Skin of body (tissue), 2 donors: ENCODE data around the gene ADGRB2. TPM values are rescaled to one million over a fixed set of nuclear protein-coding genes. Genes with fewer than 3 reads are reported as not detected.
A peak's percentile ranks its signal among the peaks of the same experiment; 100 is the strongest.

Experiments
- DNase-seq: peaks from one replicate; lab custom pipeline; 2025; lab: John Stamatoyannopoulos, UW
- total RNA-seq: library from RNA; depleted of rRNA; stranded (reverse); fragments of >200 nt; gene quantifications from one replicate; pipeline ENCODE4 v1.2.3, GENCODE V29; 2014

ADGRB2 gene
- total RNA-seq, 1 donor from 2014 or later = 9.4 TPM

GRCh38 chr1:31765516-31765915, 1.4 kb upstream of the ADGRB2 start:
- no peak for DNase-seq

- DNase-seq = no peak
Observed at GRCh38 chr1:31765041-31765467, 914 bp upstream of the ADGRB2 start.

- DNase-seq = no peak
Observed at GRCh38 chr1:31763671-31764311, 349 bp downstream of the ADGRB2 start.

GRCh38 chr1:31762726-31763670, 1.1 kb downstream of the ADGRB2 start:
- no peak for DNase-seq

GRCh38 chr1:31762323-31762722, 1.8 kb downstream of the ADGRB2 start:
- no peak for DNase-seq

- no peak for DNase-seq
Observed at GRCh38 chr1:31761883-31762282, 2.3 kb downstream of the ADGRB2 start.

GRCh38 chr1:31760471-31761470, 3.4 kb downstream of the ADGRB2 start:
- DNase-seq = peak; percentile 58

GRCh38 chr1:31759298-31760023, 4.7 kb downstream of the ADGRB2 start:
- no peak for DNase-seq

GRCh38 chr1:31758823-31759222, 5.3 kb downstream of the ADGRB2 start:
- DNase-seq = no peak

GRCh38 chr1:31757989-31758388, 6.2 kb downstream of the ADGRB2 start:
- DNase-seq = no peak

- no peak for DNase-seq
Observed at GRCh38 chr1:31757204-31757679, 6.9 kb downstream of the ADGRB2 start.

- DNase-seq = no peak
Observed at GRCh38 chr1:31756578-31756977, 7.6 kb downstream of the ADGRB2 start.

- no peak for DNase-seq
Observed at GRCh38 chr1:31755850-31756492, 8.2 kb downstream of the ADGRB2 start.

- no peak for DNase-seq
Observed at GRCh38 chr1:31755197-31755611, 8.9 kb downstream of the ADGRB2 start.

GRCh38 chr1:31754397-31754796, 9.7 kb downstream of the ADGRB2 start:
- no peak for DNase-seq

- DNase-seq = peak; percentile 23
Observed at GRCh38 chr1:31753707-31754349, 10.3 kb downstream of the ADGRB2 start.

- DNase-seq = no peak
Observed at GRCh38 chr1:31752952-31753475, 11.1 kb downstream of the ADGRB2 start.

- no peak for DNase-seq
Observed at GRCh38 chr1:31752258-31752657, 11.9 kb downstream of the ADGRB2 start.

- DNase-seq = no peak
Observed at GRCh38 chr1:31751822-31752241, 12.3 kb downstream of the ADGRB2 start.
